ENCODE measurements around the gene CCDC149. TPM values are rescaled to one million over a fixed set of nuclear protein-coding genes. Genes with fewer than 3 reads are reported as not detected.

CCDC149 gene
- total and polyA plus RNA-seq, 2 of the 13 experiments (the other 11 are each of a cell fraction or from before 2014, with no cell fraction given), result 0.44 to 0.95 TPM

GRCh38 chr4:24794480-24794879, 118.4 kb downstream of the CCDC149 start:
- in situ Hi-C loops (cut with HindIII; ENCODE audit: extremely low pct_ligation_motif_present, low pct_unique_long_range_greater_than_20kb), result no loop called here
- no peak overlapping the region for H3K9ac ChIP-seq (ENCODE audit: insufficient read depth, low read depth, low read length)
- no peaks in the 10 kb centered on the region for H3K9me3 ChIP-seq (ENCODE audit: low read length)
- no peaks in the 10 kb centered on the region for H4K20me1 ChIP-seq (ENCODE audit: insufficient read depth, low read length)
- H3K4me1 ChIP-seq (ENCODE audit: insufficient read depth, low read length), result peaks cover 44% of the 10 kb centered on the region
- no peak for FAIRE-seq
- no peak for ATAC-seq
- H3K4me2 ChIP-seq (ENCODE audit: low read depth, low read length), result no peak overlapping the region; the same call in 1 of the 2 replicates
- CTCF ChIA-PET (ENCODE audit: low intra/inter-chr PET ratio, low total read pairs), result interaction anchor here (1.2 kb wide), 1 partner anchor 306 kb away, joined by 4 read pairs; no protein-coding TSS in a partner anchor
- TF ChIP-seq SNAPC2 (CRISPR knock-in tag; IDR thresholded peaks at IDR 0.05) (no peak), ZNF879 (CRISPR knock-in tag; IDR thresholded peaks at IDR 0.05) (no peak), ZNF670 (CRISPR knock-in tag; IDR thresholded peaks at IDR 0.05; ENCODE audit: borderline replicate concordance) (no peak), ZNF468 (CRISPR knock-in tag; IDR thresholded peaks at IDR 0.05) (no peak), ZSCAN22 (CRISPR knock-in tag; IDR thresholded peaks at IDR 0.05) (no peak), TEAD3 (CRISPR knock-in tag; optimal IDR thresholded peaks at IDR 0.05; ENCODE audit: borderline replicate concordance) (no peak), FOXK2 (IDR thresholded peaks at IDR 0.05) (no peak), ZSCAN25 (CRISPR knock-in tag; IDR thresholded peaks at IDR 0.05) (no peak), ZFP36L2 (CRISPR knock-in tag; IDR thresholded peaks at IDR 0.05) (no peak), ZNF543 (CRISPR knock-in tag; IDR thresholded peaks at IDR 0.05) (no peak), ZNF501 (CRISPR knock-in tag; IDR thresholded peaks at IDR 0.05) (no peak), ZNF687 (CRISPR knock-in tag; IDR thresholded peaks at IDR 0.05) (no peak)
- peaks cover 1 to 8% of the 10 kb centered on the region in 2 experiments; a peak in 2 of 5 replicates for H3K27me3 ChIP-seq (ENCODE audit: control insufficient read depth in 1 of 2, insufficient read depth in 2 of 2, low read length in 2 of 2)
- no peaks in the 10 kb centered on the region for H3K79me2 ChIP-seq (ENCODE audit: insufficient read depth, low read length)
- no peak overlapping the region for H2AFZ ChIP-seq (ENCODE audit: low read length)
- BruUV-seq (replicated peaks), result no TSS peak
- DNase-seq (ENCODE audit: low spot score), result no peak
- H3K27ac ChIP-seq (ENCODE audit: extremely low read length, insufficient read depth, low read length), result no peak overlapping the region
- POLR2A ChIA-PET, result no interaction called here
- 64% methylated on average over 10 of the region's 10 CpGs for WGBS (ENCODE audit: low lambda C conversion rate)
- intact Hi-C loops (cut with micrococcal nuclease; ENCODE audit: unreplicated experiment), result no loop called here
- no peaks in the 10 kb centered on the region for H3K36me3 ChIP-seq (replicated peaks in 1 of 2; ENCODE audit: control insufficient read depth in 1 of 2, insufficient read depth in 2 of 2, low read length in 2 of 2)
- no peak overlapping the region for H3K4me3 ChIP-seq (replicated peaks in 1 of 3; ENCODE audit: insufficient read depth in 1 of 3, low read depth in 2 of 3, low read length in 3 of 3)

All from HepG2 (cell line).